ENCODE results near the gene ITGA2.

The ITGA2 gene

GRCh38 chr5:52988335-52989024 lies 672 bp upstream of the ITGA2 start:
- DNase-seq (ENCODE audit: low spot score), result no peak

GRCh38 chr5:52989781-52990527 lies 802 bp downstream of the ITGA2 start:
- DNase-seq (ENCODE audit: low spot score), result no peak

GRCh38 chr5:52990528-52990925 lies 1.4 kb downstream of the ITGA2 start:
- DNase-seq (ENCODE audit: low spot score), result no peak

- no peak for DNase-seq (ENCODE audit: low spot score)
These were observed 4.2 kb downstream of the ITGA2 start for GRCh38 chr5:52993367-52993766.

GRCh38 chr5:52994266-52994665 lies 5.1 kb downstream of the ITGA2 start:
- no peak for DNase-seq (ENCODE audit: low spot score)

- DNase-seq (ENCODE audit: low spot score), result no peak
These were observed 5.9 kb downstream of the ITGA2 start for GRCh38 chr5:52995095-52995494.

GRCh38 chr5:52995914-52996313 lies 6.8 kb downstream of the ITGA2 start:
- no peak for DNase-seq (ENCODE audit: low spot score)

GRCh38 chr5:52996979-52997378 lies 7.8 kb downstream of the ITGA2 start:
- no peak for DNase-seq (ENCODE audit: low spot score)

- no peak for DNase-seq (ENCODE audit: low spot score)
These were observed 8.3 kb downstream of the ITGA2 start for GRCh38 chr5:52997424-52997823.

GRCh38 chr5:52998552-52999313 lies 9.6 kb downstream of the ITGA2 start:
- no peak for DNase-seq (ENCODE audit: low spot score)

GRCh38 chr5:52999344-52999949 lies 10.3 kb downstream of the ITGA2 start:
- DNase-seq (ENCODE audit: low spot score), result no peak

GRCh38 chr5:53001541-53001940 lies 12.4 kb downstream of the ITGA2 start:
- DNase-seq (ENCODE audit: low spot score), result no peak

- DNase-seq (ENCODE audit: low spot score), result no peak
These were observed 13.3 kb downstream of the ITGA2 start for GRCh38 chr5:53002491-53002890.

- DNase-seq (ENCODE audit: low spot score), result no peak
These were observed 14.0 kb downstream of the ITGA2 start for GRCh38 chr5:53003144-53003543.

GRCh38 chr5:53006911-53007890 lies 18.0 kb downstream of the ITGA2 start:
- no peak for DNase-seq (ENCODE audit: low spot score)

- DNase-seq (ENCODE audit: low spot score), result no peak
These were observed 19.6 kb downstream of the ITGA2 start for GRCh38 chr5:53008751-53009150.

GRCh38 chr5:53009816-53010215 lies 20.7 kb downstream of the ITGA2 start:
- DNase-seq (ENCODE audit: low spot score), result no peak

- no peak for DNase-seq (ENCODE audit: low spot score)
These were observed 21.7 kb downstream of the ITGA2 start for GRCh38 chr5:53010814-53011213.

- DNase-seq (ENCODE audit: low spot score), result no peak
These were observed 22.1 kb downstream of the ITGA2 start for GRCh38 chr5:53011233-53011632.

- DNase-seq (ENCODE audit: low spot score), result no peak
These were observed 24.7 kb downstream of the ITGA2 start for GRCh38 chr5:53013857-53014256.

GRCh38 chr5:53017383-53017782 lies 28.2 kb downstream of the ITGA2 start:
- DNase-seq (ENCODE audit: low spot score), result no peak

All from hematopoietic multipotent progenitor cell treated with erythropoietin and hydrocortisone succinate and interleukin-3 and kit ligand, for 17 days (in vitro differentiated cells).